HUES6 (cell line): Measurements from ENCODE around the gene LRRC37A.
"Not testable (repeated sequence)": the region's sequence is repeated elsewhere in the genome, so short reads cannot be mapped to it uniquely, and the experiment has no call there.

ENCODE experiments used
- H3K27ac ChIP-seq: 2 replicates; pipeline ENCODE4 v1.7.0; 2013; ENCODE audit warnings: low read depth, mild to moderate bottlenecking, low read length, inconsistent platforms
- H3K27me3 ChIP-seq: 2 replicates; pipeline ENCODE4 v1.6.1; 2013; ENCODE audit warnings: low read length; ENCODE audit not compliant: control insufficient read depth, insufficient read depth
- H3K36me3 ChIP-seq: 2 replicates; pipeline ENCODE4 v1.6.1; 2013; ENCODE audit warnings: low read length; ENCODE audit not compliant: control insufficient read depth, insufficient read depth
- H3K4me1 ChIP-seq: 2 replicates; pipeline ENCODE4 v1.6.1; 2013; ENCODE audit warnings: low read length; ENCODE audit not compliant: control insufficient read depth, insufficient read depth
- H3K4me3 ChIP-seq: 2 replicates; pipeline ENCODE4 v1.5.1; 2013; ENCODE audit warnings: low read depth, low read length
- H3K9ac ChIP-seq: one replicate; pipeline ENCODE4 v1.6.1; 2013; ENCODE audit warnings: mild to moderate bottlenecking, low read length
- H3K9me3 ChIP-seq: 2 replicates; pipeline ENCODE4 v1.6.1; 2013; ENCODE audit warnings: low read depth, low read length; ENCODE audit not compliant: control insufficient read depth, insufficient read depth

Gene LRRC37A

GRCh38 chr17:46294831-46295230 lies at the start of gene LRRC37A:
TSS of gene LRRC37A (plus strand) at chr17:46295131. CDS start at chr17:46295134, 3 bp downstream.
- not testable (repeated sequence) for H3K9ac ChIP-seq, H3K9me3 ChIP-seq, H3K27me3 ChIP-seq, H3K4me3 ChIP-seq, H3K27ac ChIP-seq, H3K4me1 ChIP-seq, H3K36me3 ChIP-seq

GRCh38 chr17:46249153-46249552 lies 45.8 kb upstream of the LRRC37A start:
- H3K9ac ChIP-seq, H3K36me3 ChIP-seq, H3K4me1 ChIP-seq, H3K27me3 ChIP-seq, H3K9me3 ChIP-seq, H3K4me3 ChIP-seq, H3K27ac ChIP-seq: not testable (repeated sequence)

DNA sequence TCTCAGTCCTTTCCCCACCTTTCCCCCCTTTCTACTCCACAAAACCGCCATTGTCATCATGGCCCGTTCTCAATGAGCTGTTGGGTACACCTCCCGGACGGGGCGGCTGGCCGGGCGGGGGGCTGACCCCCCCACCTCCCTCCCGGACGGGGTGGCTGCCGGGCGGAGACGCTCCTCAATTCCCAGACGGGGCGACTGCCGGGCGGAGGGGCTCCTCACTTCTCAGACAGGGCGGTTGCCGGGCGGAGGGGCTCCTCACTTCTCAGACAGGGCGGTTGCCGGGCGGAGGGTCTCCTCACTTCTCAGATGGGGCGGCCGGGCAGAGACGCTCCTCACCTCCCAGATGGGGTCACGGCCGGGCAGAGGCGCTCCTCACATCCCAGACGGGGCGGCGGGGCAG lies 42.1 kb upstream of the LRRC37A start:
- H3K4me3 ChIP-seq, H3K27me3 ChIP-seq, H3K4me1 ChIP-seq, H3K36me3 ChIP-seq, H3K9ac ChIP-seq, H3K27ac ChIP-seq, H3K9me3 ChIP-seq: not testable (repeated sequence)

DNA sequence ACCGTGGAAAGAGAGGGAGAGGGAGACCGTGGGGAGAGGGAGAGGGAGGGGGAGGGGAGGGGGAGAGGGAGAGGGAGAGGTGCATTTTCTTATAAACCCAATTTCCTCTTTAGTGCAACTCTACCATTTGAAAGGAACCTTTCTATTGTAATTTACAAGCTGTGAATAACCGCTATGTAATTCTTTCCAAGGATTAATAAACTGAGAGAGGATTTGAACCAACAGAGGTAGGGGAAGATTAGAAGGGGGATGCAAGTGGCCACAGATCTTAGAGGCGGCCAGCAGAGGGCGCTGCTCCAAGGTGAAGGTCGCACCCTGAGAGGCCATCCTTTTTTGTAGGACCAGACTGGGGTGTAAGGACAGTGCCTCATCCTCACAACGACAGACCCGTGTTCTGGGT lies 41.2 kb upstream of the LRRC37A start:
- not testable (repeated sequence) for H3K27me3 ChIP-seq, H3K36me3 ChIP-seq, H3K9ac ChIP-seq, H3K9me3 ChIP-seq, H3K4me3 ChIP-seq, H3K4me1 ChIP-seq, H3K27ac ChIP-seq

- not testable (repeated sequence) for H3K9ac ChIP-seq, H3K27me3 ChIP-seq, H3K9me3 ChIP-seq, H3K36me3 ChIP-seq, H3K4me3 ChIP-seq, H3K4me1 ChIP-seq, H3K27ac ChIP-seq
Measured at GRCh38 chr17:46254215-46254614, 40.7 kb upstream of the LRRC37A start.

DNA sequence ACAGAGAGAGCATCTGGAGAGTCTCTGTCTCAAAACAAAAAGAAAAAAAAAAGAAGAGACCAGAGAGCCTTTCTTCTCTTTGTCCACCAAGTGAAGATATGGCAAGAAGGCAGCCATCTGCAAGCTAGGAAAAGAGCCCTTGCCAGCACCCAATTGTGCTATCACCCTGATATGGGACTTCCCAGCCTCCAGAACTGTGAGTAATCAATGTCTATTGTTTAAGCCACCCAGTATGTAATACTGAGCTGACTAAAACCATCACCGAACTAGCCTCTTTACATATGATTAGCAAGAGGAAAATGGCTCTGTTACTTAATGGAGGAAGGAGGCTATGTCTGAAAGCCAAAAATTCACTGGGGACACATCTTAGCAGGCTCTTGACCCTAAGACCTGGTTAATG lies 38.6 kb upstream of the LRRC37A start:
- not testable (repeated sequence) for H3K36me3 ChIP-seq, H3K9ac ChIP-seq, H3K27ac ChIP-seq, H3K4me1 ChIP-seq, H3K4me3 ChIP-seq, H3K9me3 ChIP-seq
- peaks cover 20% of the 10 kb centered on the region for H3K27me3 ChIP-seq

- H3K4me1 ChIP-seq, H3K27ac ChIP-seq, H3K36me3 ChIP-seq, H3K9ac ChIP-seq, H3K9me3 ChIP-seq: not testable (repeated sequence)
- Histone ChIP-seq H3K4me3 (peak overlapping the region; percentile 59), H3K27me3 (peaks cover 44% of the 10 kb centered on the region)
Measured at GRCh38 chr17:46259845-46260661, 34.9 kb upstream of the LRRC37A start.

- Histone ChIP-seq H3K9ac (no peak overlapping the region), H3K36me3 (no peaks in the 10 kb centered on the region), H3K4me1 (peaks cover 5% of the 10 kb centered on the region), H3K9me3 (no peaks in the 10 kb centered on the region), H3K27me3 (peaks cover 65% of the 10 kb centered on the region), H3K27ac (no peak overlapping the region), H3K4me3 (no peak overlapping the region)
Measured at GRCh38 chr17:46262271-46262670, 32.7 kb upstream of the LRRC37A start.

DNA sequence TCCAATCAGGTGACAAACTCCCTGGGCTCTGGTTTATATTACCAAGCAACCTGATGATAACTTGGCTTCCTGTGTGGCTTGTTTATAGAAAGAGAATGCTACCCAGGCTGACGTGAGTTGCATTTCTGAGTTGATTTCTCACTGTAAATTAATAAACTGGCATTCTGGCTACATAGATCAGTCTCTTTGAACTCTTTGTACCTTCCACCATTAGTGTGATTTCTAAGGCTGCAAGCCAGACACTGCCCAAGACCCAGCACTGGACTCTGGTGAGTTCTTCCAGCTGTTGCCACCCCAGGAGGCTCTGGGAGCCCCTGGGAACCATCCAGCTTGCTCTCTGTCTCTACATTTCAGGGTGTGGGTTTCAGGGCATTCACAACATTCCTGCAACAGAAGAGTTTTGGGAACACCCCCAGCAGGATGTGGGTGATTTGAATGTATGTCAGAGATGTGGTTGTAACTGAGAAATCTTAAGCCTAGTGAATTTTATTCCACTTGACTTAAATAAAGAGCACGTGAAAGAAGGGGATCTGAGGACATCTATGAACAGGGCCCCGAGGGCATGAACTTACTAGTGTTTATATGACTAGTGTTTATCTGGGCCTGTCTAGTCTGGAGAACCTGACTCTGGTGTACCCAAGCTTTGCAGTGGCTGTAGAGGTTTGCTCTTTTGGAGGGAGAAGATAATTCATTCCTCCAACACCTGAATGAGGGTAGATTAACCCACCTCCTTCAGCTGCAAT lies 30.3 kb upstream of the LRRC37A start:
- no peaks in the 10 kb centered on the region for H3K9me3 ChIP-seq
- no peak overlapping the region for H3K27ac ChIP-seq
- no peaks in the 10 kb centered on the region for H3K36me3 ChIP-seq
- peaks cover 81% of the 10 kb centered on the region for H3K27me3 ChIP-seq
- H3K4me1 ChIP-seq = peaks cover 9% of the 10 kb centered on the region
- H3K4me3 ChIP-seq = no peak overlapping the region
- H3K9ac ChIP-seq = no peak overlapping the region

DNA sequence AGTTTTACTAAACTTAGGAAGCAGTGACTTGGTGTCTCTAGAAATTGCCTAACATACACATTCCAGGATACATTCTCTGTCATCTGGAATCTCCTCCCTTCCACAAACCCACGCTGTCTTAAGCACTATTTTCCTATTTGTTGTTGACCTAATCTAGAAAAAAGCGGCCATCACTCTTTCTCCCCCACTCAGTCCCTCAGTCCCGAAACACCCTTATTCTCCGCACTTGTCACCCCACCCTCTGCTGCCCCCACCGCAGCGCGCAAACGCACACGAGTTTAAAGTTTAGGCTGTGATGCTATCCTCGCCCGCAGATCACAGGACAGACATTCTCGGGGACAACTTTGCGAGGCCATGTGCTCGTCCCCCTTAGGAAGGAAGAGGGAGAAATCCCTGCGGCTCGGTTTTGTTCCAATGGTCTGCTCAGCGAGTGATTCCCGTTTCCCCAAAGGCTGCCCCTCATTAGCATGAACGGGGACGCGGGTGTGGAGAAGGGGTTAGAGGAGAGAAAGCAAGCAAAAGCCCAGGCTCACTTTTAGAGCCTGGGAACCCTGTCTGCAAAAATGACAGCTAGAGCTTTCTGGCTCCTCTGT lies 28.8 kb upstream of the LRRC37A start:
- H3K36me3 ChIP-seq, H3K9me3 ChIP-seq, H3K27ac ChIP-seq, H3K4me1 ChIP-seq: not testable (repeated sequence)
- peak overlapping the region; percentile 66 for H3K9ac ChIP-seq
- peak overlapping the region; percentile 69 for H3K4me3 ChIP-seq
- peaks cover 70% of the 10 kb centered on the region for H3K27me3 ChIP-seq
